Ishikawa (cell line): Measurements from ENCODE around the gene ANGPTL7.
A peak's percentile ranks its signal among the peaks of the same experiment; 100 is the strongest.

Source experiments
- CEBPB ChIP-seq: IDR thresholded peaks from 2 replicates; pipeline ENCODE4 v1.6.1; 2012
- CREB1 ChIP-seq: IDR thresholded peaks from 2 replicates; pipeline ENCODE4 v1.6.1; 2012; ENCODE audit warnings: low read depth
- EGR1 ChIP-seq: IDR thresholded peaks from 2 replicates; pipeline ENCODE4 v1.6.1; 2012
- EP300 ChIP-seq: IDR thresholded peaks from 2 replicates; pipeline ENCODE4 v1.6.1; 2012; ENCODE audit warnings: borderline replicate concordance
- FOXM1 ChIP-seq: IDR thresholded peaks from 2 replicates; pipeline ENCODE4 v1.6.1; 2012; ENCODE audit warnings: low read depth, borderline replicate concordance
- MAX ChIP-seq: IDR thresholded peaks from 2 replicates; pipeline ENCODE4 v1.6.1; 2012
- NFIC ChIP-seq: IDR thresholded peaks from 2 replicates; pipeline ENCODE4 v1.6.1; 2012
- RAD21 ChIP-seq: IDR thresholded peaks from 2 replicates; pipeline ENCODE4 v1.6.1; 2012; ENCODE audit warnings: low read depth
- REST ChIP-seq: IDR thresholded peaks from 2 replicates; pipeline ENCODE4 v1.6.1; 2012; ENCODE audit warnings: low read depth, mild to moderate bottlenecking
- TAF1 ChIP-seq: IDR thresholded peaks from 2 replicates; pipeline ENCODE4 v1.6.1; 2012; ENCODE audit warnings: low read depth, mild to moderate bottlenecking
- TCF12 ChIP-seq: IDR thresholded peaks from 2 replicates; pipeline ENCODE4 v1.6.1; 2012; ENCODE audit warnings: low read depth
- TEAD4 ChIP-seq: IDR thresholded peaks from 2 replicates; pipeline ENCODE4 v1.6.1; 2012
- USF1 ChIP-seq: IDR thresholded peaks from 2 replicates; pipeline ENCODE4 v1.6.1; 2012
- YY1 ChIP-seq: IDR thresholded peaks from 2 replicates; pipeline ENCODE4 v1.6.1; 2012; ENCODE audit warnings: low read depth
- ZBTB7A ChIP-seq: IDR thresholded peaks from 2 replicates; pipeline ENCODE4 v1.6.1; 2012; ENCODE audit warnings: low read depth

ANGPTL7 gene

GRCh38 chr1:11184973-11185372, 4.2 kb upstream of the ANGPTL7 start:
- TF ChIP-seq FOXM1 (no peak), YY1 (no peak), ZBTB7A (no peak), CEBPB (no peak), RAD21 (no peak), NFIC (no peak), CREB1 (no peak)

- TF ChIP-seq CEBPB, result no peak
- no peak for TF ChIP-seq NFIC
- no peak for TF ChIP-seq EGR1
- TF ChIP-seq TEAD4, result no peak
- no peak for TF ChIP-seq YY1
- no peak for TF ChIP-seq ZBTB7A
These were observed 2.2 kb upstream of the ANGPTL7 start for GRCh38 chr1:11187000-11187399.

GRCh38 chr1:11187494-11187893, 1.7 kb upstream of the ANGPTL7 start:
- TF ChIP-seq FOXM1 (no peak), CEBPB (no peak), CREB1 (no peak), RAD21 (no peak), MAX (no peak), USF1 (no peak), REST (no peak), ZBTB7A (no peak), EGR1 (no peak), NFIC (no peak), TCF12 (no peak), TEAD4 (no peak)

GRCh38 chr1:11187931-11188330, 1.2 kb upstream of the ANGPTL7 start:
- no peak for TF ChIP-seq FOXM1
- no peak for TF ChIP-seq TCF12

GRCh38 chr1:11188381-11188780, 774 bp upstream of the ANGPTL7 start:
- no peak for TF ChIP-seq RAD21
- no peak for TF ChIP-seq TCF12
- TF ChIP-seq CEBPB, result no peak

- TF ChIP-seq MAX, result no peak
- TF ChIP-seq EP300, result no peak
- no peak for TF ChIP-seq FOXM1
- TF ChIP-seq RAD21, result no peak
- TF ChIP-seq TCF12, result no peak
- no peak for TF ChIP-seq CEBPB
- no peak for TF ChIP-seq EGR1
- TF ChIP-seq REST, result no peak
These were observed 4.2 kb downstream of the ANGPTL7 start for GRCh38 chr1:11193376-11193775.

GRCh38 chr1:11194407-11195176, 5.4 kb downstream of the ANGPTL7 start:
- TF ChIP-seq TAF1 (no peak), CREB1 (no peak), FOXM1 (no peak), EGR1 (no peak), YY1 (no peak), REST (peak; percentile 85)
